ENCODE results near the gene OPRM1. TPM values are rescaled to one million over a fixed set of nuclear protein-coding genes. Genes with fewer than 3 reads are reported as not detected.

The OPRM1 gene
- total and polyA plus RNA-seq, 9 donors = not detected

DNA sequence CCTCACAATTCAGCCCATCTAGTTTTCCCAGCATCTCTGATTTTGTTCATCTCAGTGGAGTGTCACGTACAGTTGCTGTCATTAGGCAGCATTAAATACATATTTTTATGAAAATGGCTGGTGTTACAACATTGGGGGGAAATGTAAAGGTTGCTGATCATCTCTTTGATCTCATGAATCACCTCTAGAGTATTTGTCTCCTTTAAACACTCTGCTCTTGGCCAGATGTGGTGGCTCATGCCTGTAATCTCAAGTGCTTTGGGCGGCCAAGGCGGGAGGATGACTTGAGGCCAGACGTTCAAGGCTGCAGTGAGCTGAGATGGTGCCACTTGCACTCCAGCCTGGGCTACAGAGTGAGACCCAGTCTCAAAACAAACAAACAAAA, 189.5 kb downstream of the OPRM1 start:
- no peaks in the 10 kb centered on the region for H3K4me1 ChIP-seq (ENCODE audit: insufficient read depth)
- no peak overlapping the region for H3K27ac ChIP-seq
- no peaks in the 10 kb centered on the region for H3K36me3 ChIP-seq
- no peak for TF ChIP-seq POLR2A (IDR thresholded peaks at IDR 0.05)
- TF ChIP-seq EP300 (IDR thresholded peaks at IDR 0.05) = no peak
- no peak for TF ChIP-seq CTCF (IDR thresholded peaks at IDR 0.05)
- no peak for DNase-seq
- intact Hi-C loops (cut with DNase I) = no loop called here
- WGBS, 3 donors = 72 to 81% (median 74%) methylated on average over 4 of the region's 4 CpGs
- H3K9me3 ChIP-seq = no peaks in the 10 kb centered on the region
- H3K4me3 ChIP-seq = no peak overlapping the region
- H3K27me3 ChIP-seq = no peaks in the 10 kb centered on the region

GRCh38 chr6:154229786-154230185, 190.7 kb downstream of the OPRM1 start:
- H3K4me3 ChIP-seq = no peak overlapping the region
- H3K9me3 ChIP-seq = no peaks in the 10 kb centered on the region
- WGBS, 3 donors = 93 to 95% (median 95%) methylated on average over 6 of the region's 6 CpGs
- intact Hi-C loops (cut with DNase I) = no loop called here
- no peak for DNase-seq
- no peaks in the 10 kb centered on the region for H3K36me3 ChIP-seq
- TF ChIP-seq EP300 (IDR thresholded peaks at IDR 0.05) = no peak
- TF ChIP-seq CTCF (IDR thresholded peaks at IDR 0.05) = no peak
- no peak for TF ChIP-seq POLR2A (IDR thresholded peaks at IDR 0.05)
- H3K4me1 ChIP-seq (ENCODE audit: insufficient read depth) = no peaks in the 10 kb centered on the region
- no peak overlapping the region for H3K27ac ChIP-seq
- H3K27me3 ChIP-seq = no peaks in the 10 kb centered on the region

- no peak overlapping the region for H3K27ac ChIP-seq
- H3K36me3 ChIP-seq = no peaks in the 10 kb centered on the region
- no peak for DNase-seq
- H3K4me3 ChIP-seq = no peak overlapping the region
- no peaks in the 10 kb centered on the region for H3K27me3 ChIP-seq
- 89 to 93% (median 90%) methylated on average over 3 of the region's 3 CpGs for WGBS, 3 donors
- no peaks in the 10 kb centered on the region for H3K9me3 ChIP-seq
- intact Hi-C loops (cut with DNase I) = no loop called here
- TF ChIP-seq CTCF (IDR thresholded peaks at IDR 0.05) (no peak), EP300 (IDR thresholded peaks at IDR 0.05) (no peak), POLR2A (IDR thresholded peaks at IDR 0.05) (no peak)
- H3K4me1 ChIP-seq (ENCODE audit: insufficient read depth) = no peaks in the 10 kb centered on the region
Observed at GRCh38 chr6:154230393-154230792, 191.4 kb downstream of the OPRM1 start.

- no peaks in the 10 kb centered on the region for H3K4me1 ChIP-seq (ENCODE audit: insufficient read depth)
- intact Hi-C loops (cut with DNase I) = no loop called here
- no peak for TF ChIP-seq POLR2A (IDR thresholded peaks at IDR 0.05)
- TF ChIP-seq EP300 (IDR thresholded peaks at IDR 0.05) = no peak
- TF ChIP-seq CTCF (IDR thresholded peaks at IDR 0.05) = no peak
- no peaks in the 10 kb centered on the region for H3K9me3 ChIP-seq
- no peak for DNase-seq
- WGBS, 3 donors = 96 to 97% (median 96%) methylated on average over 5 of the region's 5 CpGs
- H3K36me3 ChIP-seq = no peaks in the 10 kb centered on the region
- no peak overlapping the region for H3K27ac ChIP-seq
- H3K27me3 ChIP-seq = no peaks in the 10 kb centered on the region
- H3K4me3 ChIP-seq = no peak overlapping the region
Observed at GRCh38 chr6:154230910-154231595, 192.0 kb downstream of the OPRM1 start.

Data from ovary (tissue), 9 donors.